ENCODE results near the gene RECQL5.

RECQL5 gene

DNA sequence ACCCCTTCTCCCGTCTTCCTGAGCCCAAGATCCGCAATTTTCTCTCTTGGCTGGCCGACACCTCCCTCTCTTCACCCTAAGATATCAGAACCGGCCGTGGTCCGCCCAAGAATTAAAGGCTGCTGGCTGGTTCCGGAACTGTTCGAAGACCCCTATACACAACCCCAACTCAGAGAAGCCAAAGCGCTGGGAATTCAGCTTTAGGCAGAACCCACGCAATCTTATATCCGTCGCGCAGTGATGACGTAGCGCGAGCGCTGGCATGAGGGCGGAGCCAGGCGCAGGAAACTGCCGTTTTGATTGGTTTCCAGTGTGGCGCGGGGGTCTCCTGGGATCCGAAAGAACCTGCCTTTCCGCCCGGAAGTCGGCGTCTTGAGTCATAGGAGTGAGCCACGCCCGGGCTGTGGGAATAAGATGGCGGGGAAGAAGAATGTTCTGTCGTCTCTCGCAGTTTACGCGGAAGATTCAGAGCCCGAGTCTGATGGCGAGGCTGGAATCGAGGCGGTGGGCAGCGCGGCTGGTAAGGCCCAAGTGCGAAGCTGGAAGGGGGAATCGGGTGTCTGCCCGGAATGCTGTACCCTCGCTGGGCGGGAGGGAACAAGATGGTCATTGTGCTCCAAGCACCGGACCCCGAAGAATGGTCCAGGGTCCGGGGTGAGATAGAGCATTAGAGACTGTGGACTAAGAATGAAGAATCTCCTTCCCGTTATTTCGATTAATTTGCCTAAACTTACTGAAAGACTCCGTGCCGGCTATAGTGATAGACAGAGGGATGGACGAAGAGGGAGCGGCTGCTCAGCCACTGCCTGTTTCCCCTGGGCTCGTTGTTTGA, at the start of gene RECQL5, which contains the start of gene SAP30BP:
RECQL5 (minus strand) TSS at position 196 of the 832 bp plus-strand sequence. CDS start 597 bp downstream, outside the sequence.
SAP30BP (plus strand) TSS at position 380 of the 832 bp plus-strand sequence; CDS start at position 415, 35 bp downstream.
- H3K9me3 Mint-ChIP-seq: no peaks in the 10 kb centered on the region
- no peaks in the 10 kb centered on the region for H3K27me3 Mint-ChIP-seq
- H3K4me1 Mint-ChIP-seq (ENCODE audit: low read depth): peaks cover 12% of the 10 kb centered on the region
- no peak within 1 kb of the TSS for H3K27ac Mint-ChIP-seq
- intact Hi-C loops (cut with micrococcal nuclease): no loop called here
- H3K36me3 Mint-ChIP-seq (ENCODE audit: low read depth): peaks cover 58% of the 10 kb centered on the region
- H3K4me3 Mint-ChIP-seq: peak within 1 kb of the TSS; percentile 44

DNA sequence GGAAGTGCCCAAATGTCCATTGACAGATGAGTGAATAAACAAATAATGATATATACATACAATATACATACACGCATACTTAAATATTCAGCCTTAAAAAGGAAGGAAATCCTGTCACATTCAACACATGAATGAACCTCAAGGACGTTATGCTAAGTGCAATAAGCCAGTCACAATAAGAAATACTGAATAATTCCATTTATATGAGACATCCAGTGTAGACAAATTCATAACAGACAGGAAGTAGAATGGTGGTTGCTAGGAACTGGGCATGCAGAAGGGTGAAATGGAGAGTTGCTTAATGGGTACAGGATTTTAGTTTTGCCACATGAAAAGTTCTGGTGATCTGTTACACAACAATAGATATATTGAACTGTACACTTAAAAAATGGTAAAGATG, 45.5 kb upstream of the RECQL5 start:
- Mint-ChIP-seq H3K27me3 (peaks cover 10% of the 10 kb centered on the region), H3K27ac (no peak overlapping the region), H3K36me3 (ENCODE audit: low read depth) (peaks cover 14% of the 10 kb centered on the region), H3K4me3 (no peak overlapping the region), H3K4me1 (ENCODE audit: low read depth) (no peaks in the 10 kb centered on the region), H3K9me3 (no peaks in the 10 kb centered on the region)
- intact Hi-C loops (cut with micrococcal nuclease): no loop called here

DNA sequence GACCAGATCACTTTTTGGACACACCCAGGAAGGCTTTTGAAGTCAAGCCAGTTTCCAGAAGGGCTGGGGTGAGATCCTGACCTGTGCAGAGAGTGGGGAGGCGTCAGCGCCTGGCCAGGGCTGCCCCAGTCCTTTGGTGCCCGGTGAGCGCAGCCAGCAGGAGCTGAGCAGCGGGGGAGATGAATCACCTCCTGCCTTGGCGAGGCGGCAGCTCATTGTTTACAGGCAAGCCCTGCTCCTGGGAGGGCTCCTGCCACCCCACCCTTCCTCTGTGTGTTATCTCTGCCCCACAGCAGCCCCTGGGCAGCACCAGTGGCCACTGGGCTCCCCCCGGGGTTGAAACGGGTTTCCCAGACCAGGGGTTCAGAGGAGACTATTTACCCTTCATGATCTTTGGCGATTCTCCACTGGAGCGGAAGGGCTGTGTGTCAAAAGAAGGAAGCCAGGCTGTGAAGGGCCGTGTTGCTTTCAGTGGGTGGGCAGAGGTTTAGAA, 40.2 kb upstream of the RECQL5 start:
- Mint-ChIP-seq H3K36me3 (ENCODE audit: low read depth) (peaks cover 67% of the 10 kb centered on the region), H3K4me1 (ENCODE audit: low read depth) (no peaks in the 10 kb centered on the region), H3K27me3 (no peaks in the 10 kb centered on the region), H3K4me3 (no peak overlapping the region), H3K9me3 (no peaks in the 10 kb centered on the region), H3K27ac (no peak overlapping the region)
- intact Hi-C loops (cut with micrococcal nuclease): no loop called here

DNA sequence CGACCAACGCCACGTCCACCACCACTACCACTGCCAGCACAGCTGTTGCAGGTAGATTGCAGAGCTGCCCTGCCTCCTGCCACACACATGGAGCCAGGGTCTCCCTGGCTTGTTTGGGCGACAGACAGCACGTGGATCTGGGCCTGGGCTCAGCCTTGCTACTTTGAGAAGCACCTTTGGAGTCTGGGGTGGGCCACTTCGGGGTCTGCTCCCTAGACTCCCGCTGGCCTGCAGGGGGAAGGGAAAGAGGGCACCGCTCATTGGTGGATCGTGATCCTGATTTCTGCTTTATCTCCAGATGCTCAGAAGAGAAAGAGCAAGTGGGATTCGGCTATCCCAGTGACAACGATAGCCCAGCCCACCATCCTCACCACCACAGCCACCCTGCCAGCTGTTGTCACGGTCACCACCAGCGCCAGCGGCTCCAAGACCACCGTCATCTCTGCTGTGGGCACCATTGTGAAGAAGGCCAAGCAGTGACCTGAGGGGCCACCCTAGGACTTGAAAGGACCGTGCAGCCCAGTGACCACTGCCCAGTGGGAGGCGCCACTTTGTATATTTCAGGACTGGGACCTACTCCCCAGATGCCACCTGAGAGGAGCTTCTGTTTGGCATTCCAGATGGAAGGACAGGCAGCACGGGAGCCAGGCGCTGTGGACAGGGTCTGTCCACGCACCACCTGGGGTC, 39.2 kb upstream of the RECQL5 start:
- Mint-ChIP-seq H3K36me3 (ENCODE audit: low read depth) (peaks cover 76% of the 10 kb centered on the region), H3K27ac (no peak overlapping the region), H3K4me1 (ENCODE audit: low read depth) (no peaks in the 10 kb centered on the region), H3K9me3 (no peaks in the 10 kb centered on the region), H3K4me3 (no peak overlapping the region), H3K27me3 (no peaks in the 10 kb centered on the region)
- intact Hi-C loops (cut with micrococcal nuclease): no loop called here

DNA sequence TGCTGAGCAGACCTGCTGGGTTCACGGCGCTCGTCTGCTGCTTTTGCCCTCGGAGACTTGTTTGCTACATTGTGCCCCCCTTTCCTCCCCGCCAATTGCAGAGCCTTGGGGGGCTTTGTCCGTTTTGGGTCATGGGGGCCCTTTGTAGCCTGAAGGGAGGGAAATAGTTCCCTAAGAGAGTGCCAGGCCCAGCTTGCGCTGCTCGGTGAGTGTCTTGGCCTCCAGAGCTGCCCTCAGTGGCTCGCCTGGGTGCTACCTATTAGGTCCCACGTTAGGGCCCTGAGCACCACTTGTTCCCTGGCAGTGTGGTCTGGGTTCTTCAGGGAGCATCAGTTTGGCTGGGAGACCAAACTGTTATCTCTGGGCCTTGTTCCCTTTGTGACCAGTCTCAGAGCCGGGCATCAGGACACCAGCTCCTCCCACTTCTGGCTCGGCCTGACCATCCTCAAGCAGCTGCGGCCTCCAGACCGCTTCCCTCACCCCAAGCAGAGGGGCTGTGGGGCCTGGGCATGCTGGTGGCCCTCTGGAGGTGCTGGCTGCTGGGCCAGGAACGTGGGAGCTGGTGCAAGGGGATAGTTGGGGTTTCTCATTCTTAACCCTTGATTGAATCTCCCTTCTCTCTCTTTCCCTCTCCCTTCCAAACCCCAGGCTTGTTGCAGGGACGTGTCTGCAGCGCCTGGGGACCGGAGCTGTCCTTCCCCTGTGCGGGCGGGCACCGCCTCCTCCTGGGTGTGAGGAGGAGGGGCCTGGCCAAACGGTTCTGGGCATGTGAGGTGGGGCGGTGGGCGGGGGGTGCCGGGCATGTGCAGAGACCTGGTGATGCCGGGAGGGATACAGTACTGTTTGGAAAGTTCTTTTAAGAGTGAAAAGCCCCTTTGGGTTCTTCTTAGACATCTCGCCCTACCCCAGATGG, 38.3 kb upstream of the RECQL5 start:
- Mint-ChIP-seq H3K4me3 (no peak overlapping the region), H3K9me3 (no peaks in the 10 kb centered on the region), H3K27ac (no peak overlapping the region), H3K36me3 (ENCODE audit: low read depth) (peaks cover 86% of the 10 kb centered on the region), H3K27me3 (no peaks in the 10 kb centered on the region), H3K4me1 (ENCODE audit: low read depth) (no peaks in the 10 kb centered on the region)
- intact Hi-C loops (cut with micrococcal nuclease): no loop called here

DNA sequence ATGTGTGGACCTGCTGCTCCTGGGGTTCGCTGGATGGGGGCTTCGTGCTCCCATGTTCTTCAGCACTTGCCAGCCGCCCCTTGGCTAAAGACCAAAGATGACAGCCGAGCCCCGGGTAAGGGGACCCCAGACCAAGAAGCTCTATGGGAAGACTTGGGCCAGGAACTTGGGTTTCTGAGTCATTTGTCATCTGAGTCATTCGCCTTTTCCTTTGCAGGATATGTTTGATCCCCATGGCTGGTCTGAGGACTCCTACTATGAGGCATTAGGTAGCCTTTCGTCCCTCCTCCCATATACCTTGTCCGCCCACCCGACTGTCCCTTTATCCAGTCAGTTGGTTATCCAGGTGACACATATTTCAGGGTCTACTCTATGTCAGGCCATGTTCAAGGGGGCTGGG, 36.6 kb upstream of the RECQL5 start:
- no peak overlapping the region for H3K4me3 Mint-ChIP-seq
- H3K9me3 Mint-ChIP-seq: no peaks in the 10 kb centered on the region
- H3K27me3 Mint-ChIP-seq: no peaks in the 10 kb centered on the region
- intact Hi-C loops (cut with micrococcal nuclease): no loop called here
- peaks cover 99% of the 10 kb centered on the region for H3K36me3 Mint-ChIP-seq (ENCODE audit: low read depth)
- H3K27ac Mint-ChIP-seq: no peak overlapping the region
- no peaks in the 10 kb centered on the region for H3K4me1 Mint-ChIP-seq (ENCODE audit: low read depth)

DNA sequence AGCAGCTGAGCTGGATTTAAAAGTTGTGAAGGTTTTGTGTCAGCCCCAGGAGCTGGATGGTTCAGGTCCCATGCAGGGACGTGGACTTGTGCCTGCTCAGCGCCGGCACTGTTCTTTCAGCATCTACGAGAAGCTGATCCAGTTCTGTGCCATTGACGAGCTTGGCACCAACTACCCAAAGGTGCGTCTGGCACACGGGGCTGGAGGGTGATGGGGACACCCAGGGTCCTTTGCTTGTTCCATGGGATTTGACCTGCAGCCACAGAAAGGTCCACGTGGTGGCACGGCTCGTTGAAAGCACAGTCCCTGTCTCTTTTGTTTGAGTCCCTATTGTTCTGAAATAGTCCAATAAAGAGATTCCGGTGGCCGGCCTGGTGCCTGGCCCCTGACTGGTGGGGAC, 36.2 kb upstream of the RECQL5 start:
- H3K27ac Mint-ChIP-seq: no peak overlapping the region
- no peak overlapping the region for H3K4me3 Mint-ChIP-seq
- no peaks in the 10 kb centered on the region for H3K27me3 Mint-ChIP-seq
- no peaks in the 10 kb centered on the region for H3K4me1 Mint-ChIP-seq (ENCODE audit: low read depth)
- intact Hi-C loops (cut with micrococcal nuclease): no loop called here
- H3K9me3 Mint-ChIP-seq: no peaks in the 10 kb centered on the region
- peaks cover 97% of the 10 kb centered on the region for H3K36me3 Mint-ChIP-seq (ENCODE audit: low read depth)

DNA sequence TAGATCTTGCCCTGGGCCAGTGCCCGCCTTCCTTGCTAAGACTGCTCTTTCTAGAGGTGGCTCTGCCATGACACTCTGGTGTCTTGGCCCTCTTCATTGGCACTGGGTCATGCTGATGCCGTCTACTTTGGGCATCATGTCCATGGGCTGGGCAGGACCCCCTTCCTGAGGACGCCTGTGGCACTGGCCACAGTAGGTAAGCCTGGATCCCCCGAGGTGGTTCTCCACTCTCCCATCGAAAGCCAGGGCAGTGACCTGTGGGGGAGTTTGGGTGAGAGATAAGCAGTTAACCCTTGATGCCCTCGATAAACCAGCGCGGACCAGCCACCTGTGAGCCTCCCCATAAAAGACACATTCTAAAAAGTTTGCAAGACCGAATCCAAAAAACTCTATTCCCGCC, 34.3 kb upstream of the RECQL5 start:
- Mint-ChIP-seq H3K9me3 (no peaks in the 10 kb centered on the region), H3K4me3 (no peak overlapping the region), H3K27me3 (no peaks in the 10 kb centered on the region), H3K27ac (no peak overlapping the region), H3K36me3 (ENCODE audit: low read depth) (peaks cover 97% of the 10 kb centered on the region), H3K4me1 (ENCODE audit: low read depth) (no peaks in the 10 kb centered on the region)
- intact Hi-C loops (cut with micrococcal nuclease): no loop called here

DNA sequence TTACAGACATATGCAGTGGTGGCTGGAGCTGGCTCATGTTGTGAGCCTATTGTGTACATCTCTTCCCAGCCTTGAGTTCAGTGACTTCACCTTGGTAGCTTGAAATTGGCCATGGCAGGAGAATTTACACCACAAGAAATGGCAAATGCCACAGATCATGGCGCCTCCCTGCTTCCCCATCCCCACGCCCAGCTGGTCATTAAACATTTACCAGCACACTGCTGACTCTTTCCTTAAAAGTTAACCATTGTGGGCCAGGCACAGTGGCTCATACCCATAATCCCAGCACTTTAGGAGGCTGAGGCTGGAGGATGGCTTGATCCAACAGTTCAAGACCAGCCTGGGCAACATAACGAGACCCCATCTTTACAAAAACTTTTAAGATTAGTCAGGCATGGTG, 31.7 kb upstream of the RECQL5 start:
- Mint-ChIP-seq H3K4me1 (ENCODE audit: low read depth) (peaks cover 9% of the 10 kb centered on the region), H3K27ac (no peak overlapping the region), H3K36me3 (ENCODE audit: low read depth) (peaks cover 96% of the 10 kb centered on the region), H3K27me3 (no peaks in the 10 kb centered on the region), H3K9me3 (no peaks in the 10 kb centered on the region), H3K4me3 (no peak overlapping the region)
- intact Hi-C loops (cut with micrococcal nuclease): no loop called here

DNA sequence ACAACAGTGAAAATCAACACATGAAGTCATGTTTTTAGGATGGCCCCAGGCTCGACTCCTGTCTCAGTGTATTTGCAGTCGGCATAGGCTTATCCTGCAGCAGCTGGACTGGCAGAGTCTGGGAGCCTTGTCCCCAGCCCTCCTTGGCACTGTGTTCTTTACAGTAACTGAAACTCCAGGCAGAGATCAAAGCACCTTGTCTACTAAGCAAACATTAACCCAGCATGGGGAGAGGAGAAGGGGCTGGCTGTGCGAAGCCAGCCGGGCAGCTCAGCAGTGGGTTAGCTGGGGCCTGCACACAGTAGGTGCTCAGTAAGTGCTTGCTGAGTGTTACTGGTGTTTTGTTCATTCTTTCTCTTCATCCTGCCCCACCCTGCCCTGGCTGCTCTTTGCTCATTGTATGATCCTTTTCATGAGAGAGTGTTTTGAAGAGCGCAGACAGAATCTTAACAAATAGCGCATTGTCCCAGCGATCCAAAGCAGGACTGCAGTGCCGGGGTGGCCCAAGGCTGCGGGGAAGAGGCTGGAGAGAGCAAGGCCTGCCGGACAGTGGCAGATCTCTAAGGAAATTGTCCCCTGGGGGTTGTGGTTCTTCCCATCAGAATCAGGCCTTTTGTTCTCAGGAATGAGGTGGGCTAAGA, 30.8 kb upstream of the RECQL5 start:
- Mint-ChIP-seq H3K27ac (no peak overlapping the region), H3K4me3 (no peak overlapping the region), H3K36me3 (ENCODE audit: low read depth) (peaks cover 96% of the 10 kb centered on the region)

DNA sequence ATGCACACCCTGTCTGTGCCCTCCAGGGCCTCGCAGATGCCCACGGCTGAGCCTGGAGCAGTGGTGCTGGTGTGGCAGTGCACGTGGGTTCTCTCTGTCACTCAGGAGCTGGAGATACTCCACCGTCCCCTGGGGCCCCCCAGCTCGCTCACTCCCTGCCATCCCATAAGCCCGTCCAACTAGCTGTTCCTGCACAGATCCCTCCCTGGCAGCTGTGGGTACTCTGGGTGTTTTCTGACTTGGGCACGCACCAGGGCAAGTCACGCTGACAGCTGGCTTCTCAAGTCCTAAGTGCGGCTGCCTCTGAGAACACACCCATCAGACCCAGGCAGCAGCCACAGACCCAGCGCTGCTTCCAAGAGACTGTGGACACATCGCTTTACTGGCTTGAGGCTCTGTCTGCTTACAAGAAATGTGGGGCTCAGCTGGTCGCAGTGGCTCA, 28.9 kb upstream of the RECQL5 start:
- intact Hi-C loops (cut with micrococcal nuclease): no loop called here
- no peaks in the 10 kb centered on the region for H3K9me3 Mint-ChIP-seq
- peaks cover 96% of the 10 kb centered on the region for H3K36me3 Mint-ChIP-seq (ENCODE audit: low read depth)
- H3K27me3 Mint-ChIP-seq: no peaks in the 10 kb centered on the region
- no peak overlapping the region for H3K27ac Mint-ChIP-seq
- no peak overlapping the region for H3K4me3 Mint-ChIP-seq
- H3K4me1 Mint-ChIP-seq (ENCODE audit: low read depth): peaks cover 17% of the 10 kb centered on the region

More for the DNA sequence above, 30.8 kb upstream of the RECQL5 start:
- H3K9me3 Mint-ChIP-seq: no peaks in the 10 kb centered on the region
- intact Hi-C loops (cut with micrococcal nuclease): no loop called here
- H3K27me3 Mint-ChIP-seq: no peaks in the 10 kb centered on the region
- H3K4me1 Mint-ChIP-seq (ENCODE audit: low read depth): peaks cover 9% of the 10 kb centered on the region

DNA sequence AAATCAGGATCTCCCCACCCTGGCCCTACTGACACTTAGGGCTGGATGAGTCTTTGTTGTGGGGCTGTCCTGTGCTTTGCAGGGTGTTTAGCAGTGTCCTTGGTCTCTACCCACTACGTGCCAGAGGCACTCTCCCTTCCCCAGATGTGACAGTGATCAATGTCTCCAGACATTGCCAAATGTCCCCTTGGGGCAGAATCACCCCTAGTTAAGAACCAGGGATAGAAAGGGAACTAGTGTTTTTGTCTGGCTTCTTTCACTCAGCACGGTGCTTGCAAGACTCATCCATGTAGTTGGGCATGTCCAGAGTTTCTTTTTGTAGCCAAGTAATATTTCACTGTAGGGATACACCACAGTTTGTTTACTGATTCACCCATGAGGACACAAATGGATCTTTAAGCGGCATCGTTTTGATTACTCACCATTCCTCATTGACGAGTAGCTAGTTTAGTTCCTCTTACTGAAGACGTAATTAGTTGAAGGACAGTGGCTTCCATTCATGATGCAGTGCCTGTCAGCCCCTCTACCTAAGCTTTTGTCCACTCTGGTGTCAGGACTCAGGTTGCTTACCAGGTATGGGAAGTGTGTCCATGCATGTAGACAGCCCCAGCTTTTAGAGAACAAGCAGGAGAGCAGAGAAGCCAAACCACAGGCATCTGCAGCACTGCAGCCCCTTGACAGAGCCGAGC, 28.3 kb upstream of the RECQL5 start:
- peak overlapping the region; percentile 53 for H3K27ac Mint-ChIP-seq
- H3K27me3 Mint-ChIP-seq: no peaks in the 10 kb centered on the region
- peaks cover 23% of the 10 kb centered on the region for H3K4me1 Mint-ChIP-seq (ENCODE audit: low read depth)
- H3K9me3 Mint-ChIP-seq: no peaks in the 10 kb centered on the region
- peaks cover 96% of the 10 kb centered on the region for H3K36me3 Mint-ChIP-seq (ENCODE audit: low read depth)
- no peak overlapping the region for H3K4me3 Mint-ChIP-seq
- intact Hi-C loops (cut with micrococcal nuclease): no loop called here

DNA sequence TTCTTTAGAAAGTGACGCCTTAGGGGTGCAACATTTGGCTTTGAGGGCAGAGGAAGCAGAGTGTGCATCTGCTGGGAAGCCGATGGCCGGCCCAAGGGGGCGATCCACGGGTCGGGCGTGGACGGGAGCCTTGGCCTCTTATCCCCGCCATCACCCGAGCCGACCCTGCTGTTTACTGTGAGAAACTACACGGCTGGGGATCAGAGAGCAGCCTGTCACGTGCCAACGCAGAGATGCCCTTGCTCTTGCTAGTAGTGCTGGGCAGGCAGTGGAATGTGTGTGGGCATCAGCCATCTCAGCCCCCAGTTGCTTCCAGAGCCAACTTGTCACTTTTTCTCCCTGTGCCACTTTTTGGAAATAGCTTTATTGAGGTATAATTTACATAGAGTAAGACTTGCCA, 27.6 kb upstream of the RECQL5 start:
- no peak overlapping the region for H3K4me3 Mint-ChIP-seq
- H3K27ac Mint-ChIP-seq: peak overlapping the region; percentile 53
- peaks cover 89% of the 10 kb centered on the region for H3K36me3 Mint-ChIP-seq (ENCODE audit: low read depth)
- H3K27me3 Mint-ChIP-seq: no peaks in the 10 kb centered on the region
- H3K9me3 Mint-ChIP-seq: no peaks in the 10 kb centered on the region
- intact Hi-C loops (cut with micrococcal nuclease): no loop called here
- H3K4me1 Mint-ChIP-seq (ENCODE audit: low read depth): peaks cover 29% of the 10 kb centered on the region
